GM19467 (cell line): ENCODE results near the gene TUBB4B.

ENCODE experiments used
- ATAC-seq: cut with Tn5 transposase; IDR thresholded peaks from one replicate; pipeline ENCODE4 v1.9.1; 2021; ENCODE audit warnings: mild to moderate bottlenecking, moderate library complexity; ENCODE audit not compliant: unreplicated experiment

TUBB4B gene

GRCh38 chr9:137267933-137268355, 26.9 kb downstream of the TUBB4B start:
- no peak for ATAC-seq

- no peak for ATAC-seq
Measured at GRCh38 chr9:137268538-137269201, 27.6 kb downstream of the TUBB4B start.

DNA sequence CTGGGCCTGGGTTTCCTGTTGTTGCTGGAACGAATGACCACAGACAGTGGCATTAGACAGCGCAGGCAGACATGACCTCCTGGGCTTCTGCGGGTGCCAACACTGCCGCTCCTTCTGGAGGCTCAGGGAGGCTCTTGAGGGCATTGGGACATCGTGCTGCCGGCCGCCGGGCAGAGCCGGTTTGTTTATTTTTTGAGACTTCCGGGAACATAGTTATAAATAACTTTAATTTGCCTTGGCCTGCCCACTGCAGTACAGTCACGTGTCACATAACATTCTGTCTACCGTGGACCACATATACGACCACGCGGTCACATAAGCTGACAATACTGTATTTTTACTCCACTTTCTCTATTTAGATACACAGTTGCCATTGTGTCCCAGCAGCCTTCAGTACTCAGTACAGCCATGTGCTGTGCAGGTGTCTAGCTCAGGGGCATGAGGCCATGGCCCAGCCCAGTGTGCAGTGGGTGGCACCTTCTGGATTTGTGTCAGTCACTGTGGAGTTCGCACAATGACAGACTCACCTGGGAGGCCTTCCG, 28.2 kb downstream of the TUBB4B start:
- no peak for ATAC-seq

DNA sequence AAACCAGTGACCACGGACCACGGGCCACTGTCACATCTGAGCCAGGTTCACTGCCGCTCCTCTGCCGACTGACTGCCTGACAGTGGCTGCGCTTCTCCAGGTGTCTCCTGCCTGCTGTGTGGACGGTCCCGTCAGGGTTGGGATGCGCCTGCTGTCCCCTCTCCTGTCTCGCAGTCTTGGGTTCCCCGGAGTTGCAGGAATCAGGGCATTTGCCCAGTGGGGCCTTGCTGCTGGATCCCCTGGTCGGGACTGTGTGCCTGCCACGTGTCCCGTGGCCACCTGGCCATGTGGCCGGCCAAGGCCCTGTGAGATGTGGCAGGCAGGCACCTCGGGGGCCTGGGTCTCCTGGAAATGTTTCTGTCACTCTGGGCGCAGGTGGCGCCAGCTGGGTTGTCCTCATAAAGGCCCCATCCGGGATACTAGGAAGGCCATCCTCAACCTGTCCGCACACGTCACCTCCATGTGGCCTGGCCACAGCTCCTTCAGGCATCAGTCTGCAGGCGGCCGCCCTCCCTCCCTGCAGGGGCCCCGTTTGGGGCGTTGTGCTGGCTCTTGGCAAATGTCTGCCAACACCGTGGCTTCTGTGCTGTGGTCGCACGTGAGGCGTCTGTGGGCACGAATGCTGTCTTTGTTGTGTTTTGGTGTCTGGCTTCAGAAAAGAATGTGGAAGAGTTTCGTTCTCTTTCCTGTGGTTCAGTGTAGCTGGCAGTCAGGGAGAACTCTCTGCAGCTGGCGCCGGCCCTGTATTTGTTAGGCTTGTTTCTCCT, 30.0 kb downstream of the TUBB4B start:
- ATAC-seq: no peak

GRCh38 chr9:137271696-137272076, 30.6 kb downstream of the TUBB4B start:
- no peak for ATAC-seq

GRCh38 chr9:137272241-137273094, 31.4 kb downstream of the TUBB4B start:
- ATAC-seq: no peak

DNA sequence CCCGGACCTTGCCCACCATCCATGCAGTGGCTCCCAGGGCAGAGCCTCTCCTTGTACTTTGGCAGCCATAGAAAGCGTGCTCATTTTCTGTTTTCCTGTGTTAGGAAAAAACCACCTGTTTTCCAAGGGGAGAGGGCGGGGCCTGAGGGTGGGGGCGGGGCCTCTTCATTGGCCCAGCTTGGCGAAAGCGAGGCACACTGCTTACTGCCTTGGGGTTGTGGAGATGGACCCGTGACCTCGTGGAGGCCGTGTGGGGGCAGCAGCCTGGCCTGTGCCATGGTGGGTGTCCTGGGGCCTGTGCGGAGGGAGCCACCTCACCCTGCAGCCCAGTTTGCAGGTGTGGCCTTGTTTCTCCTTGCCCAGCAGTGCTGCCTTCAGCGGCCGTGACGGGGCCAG, 32.0 kb downstream of the TUBB4B start:
- no peak for ATAC-seq

DNA sequence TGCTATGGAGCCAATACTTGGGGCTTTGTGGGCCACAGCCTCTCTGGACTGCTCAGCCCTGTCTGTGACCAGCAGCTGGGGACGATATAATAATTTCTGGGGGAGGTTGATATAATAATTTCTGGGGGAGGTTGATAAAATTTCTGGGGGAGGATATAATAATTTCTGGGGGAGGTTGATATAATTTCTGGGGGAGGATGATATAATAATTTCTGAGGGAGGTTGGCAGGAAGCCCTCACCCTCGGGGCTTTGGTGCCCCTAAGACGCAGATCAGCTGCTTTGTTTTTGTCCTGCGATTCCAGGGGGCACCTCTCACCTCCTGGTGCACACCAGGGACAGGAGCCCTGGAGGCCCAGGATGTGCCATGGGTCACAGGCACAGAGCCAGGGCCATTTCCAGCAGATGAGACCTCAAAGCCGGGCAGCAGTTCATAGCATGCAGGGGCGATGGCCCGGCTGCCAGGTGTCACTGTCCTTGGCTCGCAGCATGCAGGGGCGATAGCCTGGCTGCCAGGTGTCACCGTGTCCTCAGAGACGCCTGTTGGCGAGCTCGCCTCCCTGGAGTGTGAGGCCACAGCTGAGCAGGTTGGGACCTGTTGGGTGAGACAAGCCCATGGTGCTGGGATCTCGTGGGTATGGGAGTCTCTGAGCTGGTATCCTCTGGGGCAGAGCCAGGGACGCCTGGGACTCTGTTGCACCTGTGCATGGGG, 32.7 kb downstream of the TUBB4B start:
- ATAC-seq: no peak

DNA sequence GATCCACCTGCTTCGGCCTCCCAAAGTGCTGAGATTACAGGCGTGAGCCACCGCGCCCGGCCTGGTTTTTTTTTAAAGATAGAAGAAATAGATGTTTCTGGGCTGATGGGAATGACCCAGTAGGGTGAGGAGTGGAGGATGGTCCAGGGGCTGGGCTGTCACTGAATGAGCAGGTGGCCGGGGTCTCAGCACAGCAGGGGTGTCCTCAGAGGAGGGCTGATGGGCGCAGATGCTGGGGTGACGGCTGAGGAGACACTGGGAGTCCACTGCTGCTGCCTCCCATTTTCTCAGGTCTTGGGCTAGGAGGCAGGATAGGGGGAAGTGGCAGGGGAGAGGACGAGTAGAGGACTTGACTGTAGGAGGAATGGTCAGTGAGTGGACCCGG, 34.1 kb downstream of the TUBB4B start:
- no peak for ATAC-seq

GRCh38 chr9:137275588-137276472, 34.7 kb downstream of the TUBB4B start:
- no peak for ATAC-seq

DNA sequence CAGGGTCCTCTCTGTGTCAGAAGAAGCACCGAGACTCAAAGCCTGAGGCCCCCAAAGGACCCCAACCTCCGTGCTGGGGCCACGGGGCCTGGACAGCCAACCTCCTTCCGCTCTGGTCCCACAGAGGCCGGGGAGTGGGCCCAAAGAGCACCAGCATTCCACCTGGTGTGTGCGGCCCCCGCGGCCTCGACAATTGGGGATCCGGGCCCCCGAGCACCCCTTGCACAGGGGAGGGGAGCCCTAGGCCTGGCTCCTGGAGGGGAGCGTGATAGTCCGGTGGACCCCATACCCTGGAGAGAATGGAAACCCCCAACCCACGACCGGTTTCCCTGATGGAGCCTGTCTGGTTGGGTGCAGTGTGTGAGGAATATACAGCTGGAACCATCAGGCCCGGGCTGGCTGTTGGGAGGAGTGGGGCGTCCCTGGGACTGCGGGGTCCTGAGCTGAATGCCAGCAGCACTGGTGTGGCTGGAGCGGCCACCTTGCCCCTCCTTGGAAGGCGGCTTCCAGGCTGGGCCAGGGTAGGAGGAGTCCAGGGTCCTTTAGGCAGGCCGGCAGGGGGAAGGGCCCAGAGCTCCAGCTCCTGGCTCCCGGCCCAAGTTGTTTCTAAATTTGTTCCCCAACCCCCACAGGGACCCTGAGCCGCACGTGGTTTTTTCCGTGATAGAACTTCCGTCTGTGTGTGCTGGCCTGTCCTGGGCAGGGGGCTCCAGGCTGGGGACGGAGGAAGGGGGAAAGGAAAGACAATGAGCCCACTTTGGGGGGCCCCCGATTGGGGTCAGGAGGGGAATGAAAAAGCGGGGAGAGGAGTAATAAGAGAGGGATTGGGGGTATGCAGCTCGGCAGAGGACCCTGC, 35.6 kb downstream of the TUBB4B start:
- no peak for ATAC-seq

DNA sequence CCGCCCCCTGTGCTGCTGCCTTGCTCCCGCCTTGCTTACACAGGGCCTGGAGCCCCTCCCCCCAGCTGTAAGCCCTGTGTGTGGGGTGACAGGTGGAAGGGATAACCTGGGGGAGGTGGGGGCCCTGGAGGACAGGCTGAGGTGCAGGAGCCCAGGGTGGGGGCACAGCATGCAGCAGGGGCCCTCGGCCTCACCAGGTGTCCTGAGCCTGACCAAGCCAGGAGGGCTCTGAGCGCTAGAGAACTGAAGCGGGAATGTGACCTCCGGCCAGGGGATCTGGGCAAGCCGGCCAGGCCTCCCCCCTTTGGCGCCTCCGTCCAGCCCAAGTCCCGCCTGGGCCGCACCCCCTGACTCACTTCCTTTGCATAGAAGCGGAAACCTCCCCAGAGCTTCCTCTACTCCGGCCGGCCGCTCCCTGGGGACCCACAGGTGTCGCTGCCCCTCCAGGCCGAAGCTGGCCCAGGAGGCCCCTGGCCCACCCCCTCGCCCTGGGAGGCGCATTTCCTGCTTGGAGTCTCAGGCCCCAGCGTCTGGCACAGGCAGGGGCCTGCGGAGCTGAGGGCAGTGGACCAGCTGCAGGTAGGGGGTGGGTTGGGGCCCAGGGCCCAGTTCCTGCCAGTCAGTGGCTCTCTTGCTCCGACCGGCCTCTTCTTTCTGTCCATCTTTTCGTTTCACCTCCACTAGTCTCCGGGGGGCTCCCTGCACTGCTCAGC, 36.4 kb downstream of the TUBB4B start, which contains the start of gene TOR4A:
TSS of gene TOR4A (plus strand) at position 398 of the 713 bp plus-strand sequence. CDS start 964 bp downstream, outside the sequence.
- peak; percentile 57 for ATAC-seq

GRCh38 chr9:137278061-137278701, 37.1 kb downstream of the TUBB4B start:
- ATAC-seq: no peak

DNA sequence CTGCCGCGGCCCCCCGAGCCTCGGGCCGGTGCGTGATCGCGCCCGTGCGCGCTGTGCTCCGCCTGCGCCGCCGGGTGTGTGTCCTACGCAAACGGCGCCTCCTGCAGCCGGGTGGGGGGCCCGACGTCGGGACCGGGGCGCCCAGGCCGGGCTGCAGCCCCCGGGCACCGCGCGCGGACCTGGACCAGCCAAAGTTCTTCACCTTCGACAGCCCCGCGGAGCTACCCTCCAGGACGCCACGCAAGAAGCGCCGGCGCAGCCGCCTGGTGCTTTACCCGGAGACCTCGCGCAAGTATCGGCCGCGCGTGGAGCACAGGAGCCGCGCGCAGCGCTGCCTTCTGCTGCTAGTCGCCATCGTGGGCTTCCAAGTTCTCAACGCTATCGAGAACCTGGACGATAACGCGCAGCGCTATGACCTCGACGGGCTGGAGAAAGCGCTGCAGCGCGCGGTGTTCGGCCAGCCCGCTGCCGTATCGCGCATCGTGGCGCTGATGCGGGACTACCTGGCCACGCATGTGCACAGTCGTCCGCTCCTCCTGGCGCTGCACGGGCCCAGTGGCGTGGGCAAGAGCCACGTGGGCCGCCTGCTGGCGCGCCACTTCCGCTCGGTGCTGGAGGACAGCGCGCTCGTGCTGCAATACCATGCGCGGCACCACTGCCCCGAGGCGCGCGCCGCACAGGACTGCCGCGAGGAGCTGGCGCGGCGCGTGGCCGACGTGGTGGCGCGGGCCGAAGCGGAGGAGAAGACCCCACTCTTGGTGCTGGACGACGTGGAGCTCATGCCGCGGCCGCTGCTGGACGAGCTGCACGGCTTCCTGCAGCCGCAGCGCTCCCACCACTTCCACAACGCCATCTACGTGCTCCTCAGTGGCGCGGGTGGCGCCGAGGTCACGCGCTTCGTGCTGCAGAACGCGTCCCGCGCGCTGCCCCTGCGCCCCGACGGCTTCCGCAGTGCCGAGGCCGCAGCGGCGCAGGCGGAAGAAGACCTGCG, 37.9 kb downstream of the TUBB4B start:
- no peak for ATAC-seq

DNA sequence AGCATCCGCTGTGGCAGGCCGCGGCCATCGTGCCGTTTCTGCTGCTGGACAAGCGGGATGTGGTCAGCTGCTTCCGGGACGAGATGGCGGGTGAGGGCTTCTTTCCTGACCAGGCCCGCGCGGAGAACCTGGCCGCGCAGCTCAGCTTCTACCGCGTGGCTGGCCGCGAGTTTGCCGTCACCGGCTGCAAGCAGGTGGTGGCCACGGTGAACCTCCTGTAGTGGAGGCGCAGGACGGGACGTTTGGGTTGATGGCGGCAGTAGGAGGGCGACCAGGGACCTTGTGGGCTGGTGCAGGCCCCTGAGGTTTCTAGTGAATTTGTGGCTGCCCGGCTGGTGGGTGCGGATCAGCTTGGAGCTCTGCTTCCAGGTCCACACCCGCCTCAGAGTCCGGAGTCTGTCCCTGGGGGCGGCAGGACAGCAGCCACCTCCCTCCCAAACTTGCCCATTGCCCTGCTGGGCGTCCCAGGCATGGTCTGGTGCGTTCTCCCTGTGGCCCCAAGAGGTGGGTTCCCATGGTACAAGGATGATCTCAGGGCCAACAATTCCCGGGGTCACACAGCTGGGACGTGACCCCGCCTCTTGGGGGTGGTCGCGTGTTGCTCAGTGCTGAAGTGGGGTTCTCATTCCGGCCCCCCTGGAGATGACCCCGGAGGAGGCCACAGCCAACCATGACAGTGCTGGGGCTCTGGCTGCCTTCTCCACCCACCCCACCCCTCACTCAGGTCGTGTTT, 38.8 kb downstream of the TUBB4B start:
- no peak for ATAC-seq
